Activated CD4-positive, alpha-beta memory T cell treated with anti-CD3 and anti-CD28 coated beads for 36 hours (primary cell): ENCODE results near the gene ALG11. TPM values are rescaled to one million over a fixed set of nuclear protein-coding genes. Genes with fewer than 3 reads are reported as not detected.
A peak's percentile ranks its signal among the peaks of the same experiment; 100 is the strongest.

Experiments
- CTCF ChIA-PET: fragments of 350-600 bp; sonication (Branson Sonifier 250); formaldehyde crosslinking; loops from one replicate; lab custom pipeline; 2021; ENCODE audit warnings: antibody characterized with exemption, inconsistent platforms; lab: Charles Lee
- POLR2A ChIA-PET: fragments of 350-600 bp; sonication (Branson Sonifier 250); formaldehyde crosslinking; loops from one replicate; lab custom pipeline; 2021; ENCODE audit warnings: antibody characterized with exemption; lab: Charles Lee
- DNase-seq: peaks from one replicate; pipeline ENCODE4 v3.0.0-alpha.2; 2020
- H3K27ac Mint-ChIP-seq: one replicate; pipeline ENCODE4 v1.8.0; 2021; ENCODE audit warnings: mixed read lengths
- H3K27me3 Mint-ChIP-seq: one replicate; pipeline ENCODE4 v1.8.0; 2021; ENCODE audit warnings: mixed read lengths
- H3K36me3 Mint-ChIP-seq: one replicate; pipeline ENCODE4 v1.8.0; 2021; ENCODE audit warnings: mixed read lengths
- H3K4me1 Mint-ChIP-seq: one replicate; pipeline ENCODE4 v1.8.0; 2021; ENCODE audit warnings: low read depth, mixed read lengths
- H3K4me3 Mint-ChIP-seq: one replicate; pipeline ENCODE4 v1.8.0; 2021; ENCODE audit warnings: mild to moderate bottlenecking, mixed read lengths
- H3K9me3 Mint-ChIP-seq: one replicate; pipeline ENCODE4 v1.8.0; 2021; ENCODE audit warnings: mixed read lengths
- intact Hi-C: fragments of 100-400 bp; cut with micrococcal nuclease; formaldehyde crosslinking; loops from one replicate; pipeline ENCODE4 v1.15.1; 2023
- total RNA-seq, 2 experiments: library from RNA; stranded (reverse); gene quantifications; one replicate each; pipeline ENCODE4 v1.2.3, GENCODE V29; 2021

The ALG11 gene
- total RNA-seq = 10 to 100 TPM; 19.0 to 19.5 TPM

GRCh38 chr13:52011632-52012511 is at the start of gene ALG11:
TSS of gene ALG11 (plus strand) at chr13:52012398. CDS start at chr13:52012419, 21 bp downstream.
- peak; percentile 100 for DNase-seq
- H3K27me3 Mint-ChIP-seq = peaks cover 18% of the 10 kb centered on the region
- H3K27ac Mint-ChIP-seq = peak within 1 kb of the TSS; percentile 83
- no peaks in the 10 kb centered on the region for H3K9me3 Mint-ChIP-seq
- H3K4me3 Mint-ChIP-seq = peak within 1 kb of the TSS; percentile 99
- ChIA-PET POLR2A (no interaction called here), CTCF (interaction anchor here (0.6 to 2.7 kb wide), 8 partner anchors 10 to 199 kb away, joined by 3 to 18 read pairs (median 3); no protein-coding TSS in a partner anchor)
- peaks cover 6% of the 10 kb centered on the region for H3K36me3 Mint-ChIP-seq
- intact Hi-C loops = loop anchor here (1.0 to 5.0 kb wide), 10 partner anchors 70 to 640 kb away; partner anchors contain the start of genes CKAP2, INTS6, SUGT1 and TMEM272
- H3K4me1 Mint-ChIP-seq = peaks cover 9% of the 10 kb centered on the region

- Mint-ChIP-seq H3K36me3 (no peaks in the 10 kb centered on the region), H3K4me1 (peaks cover 34% of the 10 kb centered on the region), H3K27me3 (no peaks in the 10 kb centered on the region), H3K27ac (no peak overlapping the region), H3K9me3 (no peaks in the 10 kb centered on the region), H3K4me3 (no peak overlapping the region)
- DNase-seq = no peak
- ChIA-PET CTCF (no interaction called here), POLR2A (no interaction called here)
- intact Hi-C loops = no loop called here
Observed at GRCh38 chr13:51966186-51966585, 46.0 kb upstream of the ALG11 start.

GRCh38 chr13:51967482-51968446 is 44.4 kb upstream of the ALG11 start:
- no peak overlapping the region for H3K27ac Mint-ChIP-seq

GRCh38 chr13:51970349-51970748 is 41.8 kb upstream of the ALG11 start:
- no peak overlapping the region for H3K27ac Mint-ChIP-seq
- H3K9me3 Mint-ChIP-seq = no peaks in the 10 kb centered on the region
- H3K27me3 Mint-ChIP-seq = no peaks in the 10 kb centered on the region
- ChIA-PET CTCF (no interaction called here), POLR2A (no interaction called here)
- H3K4me3 Mint-ChIP-seq = no peak overlapping the region
- H3K4me1 Mint-ChIP-seq = peaks cover 34% of the 10 kb centered on the region
- intact Hi-C loops = no loop called here
- H3K36me3 Mint-ChIP-seq = no peaks in the 10 kb centered on the region
- DNase-seq = no peak

More at GRCh38 chr13:51967482-51968446, 44.4 kb upstream of the ALG11 start:
- H3K4me1 Mint-ChIP-seq = peaks cover 34% of the 10 kb centered on the region
- DNase-seq = no peak
- intact Hi-C loops = no loop called here
- H3K36me3 Mint-ChIP-seq = no peaks in the 10 kb centered on the region
- no peaks in the 10 kb centered on the region for H3K27me3 Mint-ChIP-seq
- no peak overlapping the region for H3K4me3 Mint-ChIP-seq
- CTCF ChIA-PET = interaction anchor here (1.2 kb wide), 1 partner anchor 9 kb away, joined by 3 read pairs; no protein-coding TSS in a partner anchor
- POLR2A ChIA-PET = interaction anchor here (0.7 kb wide), 1 partner anchor 25 kb away, joined by 3 read pairs; no protein-coding TSS in a partner anchor
- no peaks in the 10 kb centered on the region for H3K9me3 Mint-ChIP-seq

- Mint-ChIP-seq H3K4me3 (no peak overlapping the region), H3K27me3 (no peaks in the 10 kb centered on the region), H3K27ac (no peak overlapping the region), H3K9me3 (no peaks in the 10 kb centered on the region), H3K36me3 (no peaks in the 10 kb centered on the region), H3K4me1 (peaks cover 29% of the 10 kb centered on the region)
- CTCF ChIA-PET = no interaction called here
- intact Hi-C loops = no loop called here
- POLR2A ChIA-PET = no interaction called here
- no peak for DNase-seq
Observed at GRCh38 chr13:51971520-51972426, 40.4 kb upstream of the ALG11 start.

- H3K27me3 Mint-ChIP-seq = no peaks in the 10 kb centered on the region
- CTCF ChIA-PET = no interaction called here
- peaks cover 15% of the 10 kb centered on the region for H3K4me1 Mint-ChIP-seq
- DNase-seq = no peak
- no peaks in the 10 kb centered on the region for H3K9me3 Mint-ChIP-seq
- intact Hi-C loops = no loop called here
- no peak overlapping the region for H3K27ac Mint-ChIP-seq
- H3K36me3 Mint-ChIP-seq = no peaks in the 10 kb centered on the region
- no peak overlapping the region for H3K4me3 Mint-ChIP-seq
- POLR2A ChIA-PET = no interaction called here
Observed at GRCh38 chr13:51974482-51974881, 37.7 kb upstream of the ALG11 start.

GRCh38 chr13:51976423-51976822 is 35.8 kb upstream of the ALG11 start:
- Mint-ChIP-seq H3K27me3 (no peaks in the 10 kb centered on the region), H3K4me3 (no peak overlapping the region), H3K27ac (no peak overlapping the region), H3K4me1 (no peaks in the 10 kb centered on the region), H3K36me3 (no peaks in the 10 kb centered on the region), H3K9me3 (no peaks in the 10 kb centered on the region)
- ChIA-PET CTCF (interaction anchor here (0.6 to 0.9 kb wide), 2 partner anchors 15 to 23 kb away, joined by 3 to 4 read pairs; no protein-coding TSS in a partner anchor), POLR2A (no interaction called here)
- intact Hi-C loops = no loop called here
- DNase-seq = no peak

GRCh38 chr13:51976890-51977289 is 35.3 kb upstream of the ALG11 start:
- no peaks in the 10 kb centered on the region for H3K36me3 Mint-ChIP-seq
- intact Hi-C loops = no loop called here
- no peaks in the 10 kb centered on the region for H3K9me3 Mint-ChIP-seq
- no peak for DNase-seq
- no peak overlapping the region for H3K4me3 Mint-ChIP-seq
- ChIA-PET POLR2A (no interaction called here), CTCF (interaction anchor here (0.9 to 1.4 kb wide), 3 partner anchors 9 to 151 kb away, joined by 3 to 4 read pairs (median 4); no protein-coding TSS in a partner anchor)
- H3K4me1 Mint-ChIP-seq = no peaks in the 10 kb centered on the region
- no peaks in the 10 kb centered on the region for H3K27me3 Mint-ChIP-seq
- no peak overlapping the region for H3K27ac Mint-ChIP-seq

GRCh38 chr13:51977625-51978024 is 34.6 kb upstream of the ALG11 start:
- ChIA-PET POLR2A (no interaction called here), CTCF (interaction anchor here (0.9 to 1.4 kb wide), 2 partner anchors 10 to 150 kb away, joined by 3 to 4 read pairs; no protein-coding TSS in a partner anchor)
- DNase-seq = no peak
- Mint-ChIP-seq H3K4me1 (no peaks in the 10 kb centered on the region), H3K9me3 (no peaks in the 10 kb centered on the region), H3K4me3 (no peak overlapping the region), H3K27ac (no peak overlapping the region), H3K36me3 (no peaks in the 10 kb centered on the region), H3K27me3 (no peaks in the 10 kb centered on the region)
- intact Hi-C loops = no loop called here

- ChIA-PET POLR2A (no interaction called here), CTCF (interaction anchor here (0.7 to 1.3 kb wide), 2 partner anchors 23 to 55 kb away, joined by 3 to 4 read pairs; no protein-coding TSS in a partner anchor)
- intact Hi-C loops = no loop called here
- Mint-ChIP-seq H3K4me3 (no peak overlapping the region), H3K27me3 (no peaks in the 10 kb centered on the region), H3K27ac (no peak overlapping the region), H3K36me3 (no peaks in the 10 kb centered on the region), H3K4me1 (no peaks in the 10 kb centered on the region), H3K9me3 (no peaks in the 10 kb centered on the region)
- no peak for DNase-seq
Observed at GRCh38 chr13:51978796-51979556, 33.2 kb upstream of the ALG11 start.
